HEK293 (cell line): Measurements from ENCODE around the gene CABLES2.

Experiments used
- KLF10 ChIP-seq: fragments of 450-650 bp; IDR thresholded peaks from 2 replicates; pipeline ENCODE4 v1.5.1; 2018; ENCODE audit warnings: missing biosample characterization, mild to moderate bottlenecking, missing genetic modification characterization
- KLF7 ChIP-seq: fragments of 450-650 bp; formaldehyde crosslinking; IDR thresholded peaks from 2 replicates; pipeline ENCODE4 v1.5.1; 2016; ENCODE audit warnings: missing biosample characterization, missing genetic modification characterization, borderline replicate concordance
- MEIS1 ChIP-seq: sonication (generic); formaldehyde crosslinking; IDR thresholded peaks from 2 replicates; pipeline ENCODE4 v1.8.1; 2022; ENCODE audit warnings: missing genetic modification reagents, mild to moderate bottlenecking, borderline replicate concordance
- ZBTB20 ChIP-seq: fragments of 450-650 bp; formaldehyde crosslinking; IDR thresholded peaks from 2 replicates; pipeline ENCODE4 v1.5.1; 2016; ENCODE audit warnings: missing biosample characterization, missing genetic modification characterization
- ZBTB21 ChIP-seq: fragments of 450-650 bp; formaldehyde crosslinking; IDR thresholded peaks from 2 replicates; pipeline ENCODE4 v1.5.1; 2017; ENCODE audit warnings: missing biosample characterization, missing genetic modification characterization
- ZFHX2 ChIP-seq: fragments of 450-650 bp; formaldehyde crosslinking; conservative IDR thresholded peaks from 2 replicates; pipeline ENCODE4 v1.5.1; 2016; ENCODE audit warnings: missing biosample characterization, missing genetic modification characterization
- ZNF221 ChIP-seq: fragments of 450-650 bp; formaldehyde crosslinking; IDR thresholded peaks from 2 replicates; pipeline ENCODE4 v1.5.1; 2017; ENCODE audit warnings: missing biosample characterization, missing genetic modification characterization, borderline replicate concordance
- ZNF239 ChIP-seq: fragments of 450-650 bp; formaldehyde crosslinking; IDR thresholded peaks from 2 replicates; pipeline ENCODE4 v1.5.1; 2016; ENCODE audit warnings: missing biosample characterization, missing genetic modification characterization
- ZNF37A ChIP-seq: fragments of 450-650 bp; IDR thresholded peaks from 2 replicates; pipeline ENCODE4 v1.5.1; 2018; ENCODE audit warnings: missing biosample characterization, missing genetic modification characterization
- ZNF449 ChIP-seq: fragments of 450-650 bp; formaldehyde crosslinking; IDR thresholded peaks from 2 replicates; pipeline ENCODE4 v1.5.1; 2017; ENCODE audit warnings: missing biosample characterization, mild to moderate bottlenecking, missing genetic modification characterization, moderate library complexity
- ZNF473 ChIP-seq: fragments of 450-650 bp; formaldehyde crosslinking; IDR thresholded peaks from 2 replicates; pipeline ENCODE4 v1.5.1; 2017; ENCODE audit warnings: missing biosample characterization, missing genetic modification characterization
- ZNF585B ChIP-seq: fragments of 450-650 bp; formaldehyde crosslinking; IDR thresholded peaks from 2 replicates; pipeline ENCODE4 v1.5.1; 2016; ENCODE audit warnings: missing biosample characterization, missing genetic modification characterization
- ZNF600 ChIP-seq: fragments of 450-650 bp; formaldehyde crosslinking; IDR thresholded peaks from 2 replicates; pipeline ENCODE4 v1.5.1; 2016; ENCODE audit warnings: missing biosample characterization, missing genetic modification characterization
- ZNF626 ChIP-seq: fragments of 450-650 bp; sonication (Bioruptor Pico); formaldehyde crosslinking; IDR thresholded peaks from 2 replicates; pipeline ENCODE4 v1.5.1; 2018; ENCODE audit warnings: missing biosample characterization, missing genetic modification characterization, inconsistent platforms
- ZNF645 ChIP-seq: fragments of 450-650 bp; formaldehyde crosslinking; IDR thresholded peaks from 2 replicates; pipeline ENCODE4; 2016; ENCODE audit warnings: missing biosample characterization, missing genetic modification characterization
- ZNF658 ChIP-seq: fragments of 450-650 bp; formaldehyde crosslinking; IDR thresholded peaks from 2 replicates; pipeline ENCODE4; 2016; ENCODE audit warnings: missing biosample characterization, missing genetic modification characterization
- ZNF677 ChIP-seq: fragments of 450-650 bp; IDR thresholded peaks from 2 replicates; pipeline ENCODE4 v1.5.0; 2018; ENCODE audit warnings: missing biosample characterization, mild to moderate bottlenecking, missing genetic modification characterization, moderate library complexity
- TF ChIP-seq, protein P1 (sequence below): fragments of 450-650 bp; formaldehyde crosslinking; IDR thresholded peaks from 2 replicates; pipeline ENCODE4 v1.5.1; 2016; ENCODE audit warnings: missing biosample characterization, missing genetic modification characterization
- TF ChIP-seq, protein P2 (sequence below): fragments of 450-650 bp; formaldehyde crosslinking; IDR thresholded peaks from 2 replicates; pipeline ENCODE4 v1.5.1; 2016; ENCODE audit warnings: missing biosample characterization, missing genetic modification characterization
- TF ChIP-seq, protein P3 (sequence below): fragments of 450-650 bp; formaldehyde crosslinking; conservative IDR thresholded peaks from 2 replicates; pipeline ENCODE4 v1.5.1; 2016; ENCODE audit warnings: low read depth, missing biosample characterization, missing genetic modification characterization
- TF ChIP-seq, protein P4 (sequence below): fragments of 450-650 bp; formaldehyde crosslinking; conservative IDR thresholded peaks from 2 replicates; pipeline ENCODE4 v1.5.1; 2016; ENCODE audit warnings: low read depth, missing biosample characterization, missing genetic modification characterization

The CABLES2 gene

DNA sequence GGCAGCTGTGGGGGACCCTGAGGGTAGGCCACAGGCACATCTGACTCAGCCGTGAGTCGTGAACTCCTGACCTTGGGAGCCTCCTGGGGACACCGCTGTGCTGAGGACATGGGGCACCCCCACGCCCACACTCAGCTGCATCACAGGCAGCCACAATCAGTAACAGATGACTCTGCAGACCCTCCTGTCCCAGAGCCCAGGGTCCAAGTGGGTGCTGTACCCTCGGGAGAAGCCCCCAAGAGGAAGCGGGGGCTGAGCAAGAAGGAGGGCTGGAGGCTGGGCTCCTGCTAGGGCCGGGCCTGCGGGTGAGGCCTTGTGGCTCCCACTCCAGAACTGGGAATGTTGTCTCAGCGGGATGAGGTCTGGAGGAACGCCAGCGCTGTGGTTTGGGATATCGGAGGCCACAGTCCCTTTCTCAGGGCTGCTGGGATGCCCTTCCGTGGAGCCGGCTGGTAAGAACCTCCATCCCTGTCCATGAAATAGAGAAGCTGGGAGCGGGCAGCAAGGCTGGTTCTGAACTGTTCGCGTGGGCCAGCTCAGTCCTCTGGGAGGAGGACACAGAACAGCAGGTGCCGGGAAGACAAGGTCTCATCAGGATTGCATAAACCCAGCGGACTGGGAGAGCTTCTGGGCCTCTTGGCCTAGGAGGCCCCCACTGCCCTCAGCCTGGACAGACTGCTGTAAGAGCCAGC is 36.8 kb downstream of the CABLES2 start (continued):
- TF ChIP-seq, protein P1, sequence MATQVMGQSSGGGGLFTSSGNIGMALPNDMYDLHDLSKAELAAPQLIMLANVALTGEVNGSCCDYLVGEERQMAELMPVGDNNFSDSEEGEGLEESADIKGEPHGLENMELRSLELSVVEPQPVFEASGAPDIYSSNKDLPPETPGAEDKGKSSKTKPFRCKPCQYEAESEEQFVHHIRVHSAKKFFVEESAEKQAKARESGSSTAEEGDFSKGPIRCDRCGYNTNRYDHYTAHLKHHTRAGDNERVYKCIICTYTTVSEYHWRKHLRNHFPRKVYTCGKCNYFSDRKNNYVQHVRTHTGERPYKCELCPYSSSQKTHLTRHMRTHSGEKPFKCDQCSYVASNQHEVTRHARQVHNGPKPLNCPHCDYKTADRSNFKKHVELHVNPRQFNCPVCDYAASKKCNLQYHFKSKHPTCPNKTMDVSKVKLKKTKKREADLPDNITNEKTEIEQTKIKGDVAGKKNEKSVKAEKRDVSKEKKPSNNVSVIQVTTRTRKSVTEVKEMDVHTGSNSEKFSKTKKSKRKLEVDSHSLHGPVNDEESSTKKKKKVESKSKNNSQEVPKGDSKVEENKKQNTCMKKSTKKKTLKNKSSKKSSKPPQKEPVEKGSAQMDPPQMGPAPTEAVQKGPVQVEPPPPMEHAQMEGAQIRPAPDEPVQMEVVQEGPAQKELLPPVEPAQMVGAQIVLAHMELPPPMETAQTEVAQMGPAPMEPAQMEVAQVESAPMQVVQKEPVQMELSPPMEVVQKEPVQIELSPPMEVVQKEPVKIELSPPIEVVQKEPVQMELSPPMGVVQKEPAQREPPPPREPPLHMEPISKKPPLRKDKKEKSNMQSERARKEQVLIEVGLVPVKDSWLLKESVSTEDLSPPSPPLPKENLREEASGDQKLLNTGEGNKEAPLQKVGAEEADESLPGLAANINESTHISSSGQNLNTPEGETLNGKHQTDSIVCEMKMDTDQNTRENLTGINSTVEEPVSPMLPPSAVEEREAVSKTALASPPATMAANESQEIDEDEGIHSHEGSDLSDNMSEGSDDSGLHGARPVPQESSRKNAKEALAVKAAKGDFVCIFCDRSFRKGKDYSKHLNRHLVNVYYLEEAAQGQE (tag by site-specific recombination), result no peak
- peak; percentile 94 for TF ChIP-seq ZNF600 (tag by site-specific recombination)
- no peak for TF ChIP-seq ZNF677 (tag by site-specific recombination)
- no peak for TF ChIP-seq ZNF449 (tag by site-specific recombination)
- TF ChIP-seq, protein P2, sequence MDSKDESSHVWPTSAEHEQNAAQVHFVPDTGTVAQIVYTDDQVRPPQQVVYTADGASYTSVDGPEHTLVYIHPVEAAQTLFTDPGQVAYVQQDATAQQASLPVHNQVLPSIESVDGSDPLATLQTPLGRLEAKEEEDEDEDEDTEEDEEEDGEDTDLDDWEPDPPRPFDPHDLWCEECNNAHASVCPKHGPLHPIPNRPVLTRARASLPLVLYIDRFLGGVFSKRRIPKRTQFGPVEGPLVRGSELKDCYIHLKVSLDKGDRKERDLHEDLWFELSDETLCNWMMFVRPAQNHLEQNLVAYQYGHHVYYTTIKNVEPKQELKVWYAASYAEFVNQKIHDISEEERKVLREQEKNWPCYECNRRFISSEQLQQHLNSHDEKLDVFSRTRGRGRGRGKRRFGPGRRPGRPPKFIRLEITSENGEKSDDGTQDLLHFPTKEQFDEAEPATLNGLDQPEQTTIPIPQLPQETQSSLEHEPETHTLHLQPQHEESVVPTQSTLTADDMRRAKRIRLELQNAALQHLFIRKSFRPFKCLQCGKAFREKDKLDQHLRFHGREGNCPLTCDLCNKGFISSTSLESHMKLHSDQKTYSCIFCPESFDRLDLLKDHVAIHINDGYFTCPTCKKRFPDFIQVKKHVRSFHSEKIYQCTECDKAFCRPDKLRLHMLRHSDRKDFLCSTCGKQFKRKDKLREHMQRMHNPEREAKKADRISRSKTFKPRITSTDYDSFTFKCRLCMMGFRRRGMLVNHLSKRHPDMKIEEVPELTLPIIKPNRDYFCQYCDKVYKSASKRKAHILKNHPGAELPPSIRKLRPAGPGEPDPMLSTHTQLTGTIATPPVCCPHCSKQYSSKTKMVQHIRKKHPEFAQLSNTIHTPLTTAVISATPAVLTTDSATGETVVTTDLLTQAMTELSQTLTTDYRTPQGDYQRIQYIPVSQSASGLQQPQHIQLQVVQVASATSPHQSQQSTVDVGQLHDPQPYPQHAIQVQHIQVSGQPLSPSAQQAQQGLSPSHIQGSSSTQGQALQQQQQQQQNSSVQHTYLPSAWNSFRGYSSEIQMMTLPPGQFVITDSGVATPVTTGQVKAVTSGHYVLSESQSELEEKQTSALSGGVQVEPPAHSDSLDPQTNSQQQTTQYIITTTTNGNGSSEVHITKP (tag by site-specific recombination), result no peak
- no peak for TF ChIP-seq ZNF37A
- TF ChIP-seq ZFHX2 (tag by site-specific recombination), result peak; percentile 85
- no peak for TF ChIP-seq ZNF221
- TF ChIP-seq, protein P3, sequence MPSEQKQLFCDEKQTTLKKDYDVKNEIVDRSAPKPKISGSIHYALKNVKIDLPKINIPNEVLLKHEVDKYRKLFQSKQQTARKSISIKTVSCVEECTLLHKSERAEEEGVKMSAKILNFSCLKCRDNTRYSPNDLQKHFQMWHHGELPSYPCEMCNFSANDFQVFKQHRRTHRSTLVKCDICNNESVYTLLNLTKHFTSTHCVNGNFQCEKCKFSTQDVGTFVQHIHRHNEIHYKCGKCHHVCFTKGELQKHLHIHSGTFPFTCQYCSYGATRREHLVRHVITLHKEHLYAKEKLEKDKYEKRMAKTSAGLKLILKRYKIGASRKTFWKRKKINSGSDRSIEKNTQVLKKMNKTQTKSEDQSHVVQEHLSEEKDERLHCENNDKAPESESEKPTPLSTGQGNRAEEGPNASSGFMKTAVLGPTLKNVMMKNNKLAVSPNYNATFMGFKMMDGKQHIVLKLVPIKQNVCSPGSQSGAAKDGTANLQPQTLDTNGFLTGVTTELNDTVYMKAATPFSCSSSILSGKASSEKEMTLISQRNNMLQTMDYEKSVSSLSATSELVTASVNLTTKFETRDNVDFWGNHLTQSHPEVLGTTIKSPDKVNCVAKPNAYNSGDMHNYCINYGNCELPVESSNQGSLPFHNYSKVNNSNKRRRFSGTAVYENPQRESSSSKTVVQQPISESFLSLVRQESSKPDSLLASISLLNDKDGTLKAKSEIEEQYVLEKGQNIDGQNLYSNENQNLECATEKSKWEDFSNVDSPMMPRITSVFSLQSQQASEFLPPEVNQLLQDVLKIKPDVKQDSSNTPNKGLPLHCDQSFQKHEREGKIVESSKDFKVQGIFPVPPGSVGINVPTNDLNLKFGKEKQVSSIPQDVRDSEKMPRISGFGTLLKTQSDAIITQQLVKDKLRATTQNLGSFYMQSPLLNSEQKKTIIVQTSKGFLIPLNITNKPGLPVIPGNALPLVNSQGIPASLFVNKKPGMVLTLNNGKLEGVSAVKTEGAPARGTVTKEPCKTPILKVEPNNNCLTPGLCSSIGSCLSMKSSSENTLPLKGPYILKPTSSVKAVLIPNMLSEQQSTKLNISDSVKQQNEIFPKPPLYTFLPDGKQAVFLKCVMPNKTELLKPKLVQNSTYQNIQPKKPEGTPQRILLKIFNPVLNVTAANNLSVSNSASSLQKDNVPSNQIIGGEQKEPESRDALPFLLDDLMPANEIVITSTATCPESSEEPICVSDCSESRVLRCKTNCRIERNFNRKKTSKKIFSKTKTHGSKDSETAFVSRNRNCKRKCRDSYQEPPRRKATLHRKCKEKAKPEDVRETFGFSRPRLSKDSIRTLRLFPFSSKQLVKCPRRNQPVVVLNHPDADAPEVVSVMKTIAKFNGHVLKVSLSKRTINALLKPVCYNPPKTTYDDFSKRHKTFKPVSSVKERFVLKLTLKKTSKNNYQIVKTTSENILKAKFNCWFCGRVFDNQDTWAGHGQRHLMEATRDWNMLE (tag by site-specific recombination), result no peak
- no peak for TF ChIP-seq MEIS1 (CRISPR knock-in tag)
- TF ChIP-seq ZBTB20 (tag by site-specific recombination), result peak; percentile 20; the same call in 1 of the 2 replicates
- TF ChIP-seq ZBTB21, result no peak
- no peak for TF ChIP-seq ZNF473 (tag by site-specific recombination)
- no peak for TF ChIP-seq KLF10 (tag by site-specific recombination)
- TF ChIP-seq ZNF239 (tag by site-specific recombination), result no peak
- TF ChIP-seq ZNF645, result no peak
- TF ChIP-seq, protein P4, sequence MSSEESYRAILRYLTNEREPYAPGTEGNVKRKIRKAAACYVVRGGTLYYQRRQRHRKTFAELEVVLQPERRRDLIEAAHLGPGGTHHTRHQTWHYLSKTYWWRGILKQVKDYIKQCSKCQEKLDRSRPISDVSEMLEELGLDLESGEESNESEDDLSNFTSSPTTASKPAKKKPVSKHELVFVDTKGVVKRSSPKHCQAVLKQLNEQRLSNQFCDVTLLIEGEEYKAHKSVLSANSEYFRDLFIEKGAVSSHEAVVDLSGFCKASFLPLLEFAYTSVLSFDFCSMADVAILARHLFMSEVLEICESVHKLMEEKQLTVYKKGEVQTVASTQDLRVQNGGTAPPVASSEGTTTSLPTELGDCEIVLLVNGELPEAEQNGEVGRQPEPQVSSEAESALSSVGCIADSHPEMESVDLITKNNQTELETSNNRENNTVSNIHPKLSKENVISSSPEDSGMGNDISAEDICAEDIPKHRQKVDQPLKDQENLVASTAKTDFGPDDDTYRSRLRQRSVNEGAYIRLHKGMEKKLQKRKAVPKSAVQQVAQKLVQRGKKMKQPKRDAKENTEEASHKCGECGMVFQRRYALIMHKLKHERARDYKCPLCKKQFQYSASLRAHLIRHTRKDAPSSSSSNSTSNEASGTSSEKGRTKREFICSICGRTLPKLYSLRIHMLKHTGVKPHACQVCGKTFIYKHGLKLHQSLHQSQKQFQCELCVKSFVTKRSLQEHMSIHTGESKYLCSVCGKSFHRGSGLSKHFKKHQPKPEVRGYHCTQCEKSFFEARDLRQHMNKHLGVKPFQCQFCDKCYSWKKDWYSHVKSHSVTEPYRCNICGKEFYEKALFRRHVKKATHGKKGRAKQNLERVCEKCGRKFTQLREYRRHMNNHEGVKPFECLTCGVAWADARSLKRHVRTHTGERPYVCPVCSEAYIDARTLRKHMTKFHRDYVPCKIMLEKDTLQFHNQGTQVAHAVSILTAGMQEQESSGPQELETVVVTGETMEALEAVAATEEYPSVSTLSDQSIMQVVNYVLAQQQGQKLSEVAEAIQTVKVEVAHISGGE, result no peak
- TF ChIP-seq ZNF658, result no peak
- TF ChIP-seq KLF7 (tag by site-specific recombination), result no peak
- no peak for TF ChIP-seq ZNF626 (tag by site-specific recombination)
- no peak for TF ChIP-seq ZNF585B (tag by site-specific recombination)
